Ishikawa (cell line): ENCODE results near the gene IFNK.
A peak's percentile ranks its signal among the peaks of the same experiment; 100 is the strongest.

Source experiments
- CEBPB ChIP-seq: IDR thresholded peaks from 2 replicates; pipeline ENCODE4 v1.6.1; 2012
- CREB1 ChIP-seq: IDR thresholded peaks from 2 replicates; pipeline ENCODE4 v1.6.1; 2012; ENCODE audit warnings: low read depth
- EGR1 ChIP-seq: IDR thresholded peaks from 2 replicates; pipeline ENCODE4 v1.6.1; 2012
- EP300 ChIP-seq: IDR thresholded peaks from 2 replicates; pipeline ENCODE4 v1.6.1; 2012; ENCODE audit warnings: borderline replicate concordance
- FOXM1 ChIP-seq: IDR thresholded peaks from 2 replicates; pipeline ENCODE4 v1.6.1; 2012; ENCODE audit warnings: low read depth, borderline replicate concordance
- NFIC ChIP-seq: IDR thresholded peaks from 2 replicates; pipeline ENCODE4 v1.6.1; 2012
- RAD21 ChIP-seq: IDR thresholded peaks from 2 replicates; pipeline ENCODE4 v1.6.1; 2012; ENCODE audit warnings: low read depth
- TAF1 ChIP-seq: IDR thresholded peaks from 2 replicates; pipeline ENCODE4 v1.6.1; 2012; ENCODE audit warnings: low read depth, mild to moderate bottlenecking
- TCF12 ChIP-seq: IDR thresholded peaks from 2 replicates; pipeline ENCODE4 v1.6.1; 2012; ENCODE audit warnings: low read depth
- TEAD4 ChIP-seq: IDR thresholded peaks from 2 replicates; pipeline ENCODE4 v1.6.1; 2012
- YY1 ChIP-seq: IDR thresholded peaks from 2 replicates; pipeline ENCODE4 v1.6.1; 2012; ENCODE audit warnings: low read depth
- ZBTB7A ChIP-seq: IDR thresholded peaks from 2 replicates; pipeline ENCODE4 v1.6.1; 2012; ENCODE audit warnings: low read depth
- TF ChIP-seq, protein P1 (sequence below): IDR thresholded peaks from 2 replicates; pipeline ENCODE4 v1.6.1; 2012
- TF ChIP-seq, protein P2 (sequence below): IDR thresholded peaks from 2 replicates; pipeline ENCODE4 v1.6.1; 2012
- TF ChIP-seq, protein P3 (sequence below): IDR thresholded peaks from 2 replicates; pipeline ENCODE4 v1.6.1; 2012; ENCODE audit warnings: low read depth, mild to moderate bottlenecking

Gene IFNK

DNA sequence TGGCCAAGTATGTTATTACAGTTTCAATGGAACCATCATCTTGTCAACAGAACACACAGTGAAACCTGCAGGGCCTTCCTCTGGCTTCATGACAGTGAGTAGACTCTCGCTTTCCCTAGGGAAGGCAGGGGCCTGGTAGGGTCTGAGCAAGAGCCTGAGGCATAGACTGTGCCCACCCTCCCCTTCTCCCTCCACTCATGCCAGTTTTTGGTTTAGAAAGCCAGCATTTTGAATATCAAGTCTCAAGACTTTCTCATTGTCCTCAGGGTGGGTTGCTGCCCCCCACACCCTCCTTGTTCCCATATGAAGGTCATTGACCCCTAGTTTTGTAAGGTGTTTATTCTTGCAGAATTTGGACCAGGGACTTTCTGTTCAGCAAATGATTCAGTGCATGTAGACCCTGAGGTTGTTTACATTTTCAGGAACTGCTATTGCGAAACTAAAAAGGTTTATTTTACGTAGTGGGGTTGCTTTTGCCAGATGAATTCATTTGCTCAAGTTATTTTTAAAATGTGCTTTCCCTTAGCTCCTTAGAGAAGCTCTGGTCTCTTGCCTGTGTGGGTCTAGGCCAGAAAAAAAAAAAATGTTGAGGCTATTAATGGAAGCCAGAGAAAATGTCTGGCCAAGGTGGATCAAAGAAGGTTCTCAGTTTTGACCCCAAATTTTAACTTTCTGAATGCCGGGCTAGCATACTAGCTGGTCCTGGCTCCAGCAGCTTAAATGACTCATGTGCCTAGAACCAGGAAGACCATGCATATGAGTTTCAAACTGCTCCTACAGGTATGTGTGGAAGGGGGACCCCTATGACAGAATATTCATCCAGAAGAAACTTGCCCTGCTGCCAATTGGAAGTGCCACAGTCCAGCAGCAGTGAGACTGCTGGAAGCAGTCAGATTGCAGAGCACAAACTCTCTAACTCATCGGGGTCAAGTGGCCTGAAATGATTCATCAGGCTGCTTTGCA, 15.7 kb downstream of the IFNK start:
- TF ChIP-seq, protein P1, sequence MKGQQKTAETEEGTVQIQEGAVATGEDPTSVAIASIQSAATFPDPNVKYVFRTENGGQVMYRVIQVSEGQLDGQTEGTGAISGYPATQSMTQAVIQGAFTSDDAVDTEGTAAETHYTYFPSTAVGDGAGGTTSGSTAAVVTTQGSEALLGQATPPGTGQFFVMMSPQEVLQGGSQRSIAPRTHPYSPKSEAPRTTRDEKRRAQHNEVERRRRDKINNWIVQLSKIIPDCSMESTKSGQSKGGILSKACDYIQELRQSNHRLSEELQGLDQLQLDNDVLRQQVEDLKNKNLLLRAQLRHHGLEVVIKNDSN = no peak
- no peak for TF ChIP-seq FOXM1
- peak; percentile 52 for TF ChIP-seq CEBPB

DNA sequence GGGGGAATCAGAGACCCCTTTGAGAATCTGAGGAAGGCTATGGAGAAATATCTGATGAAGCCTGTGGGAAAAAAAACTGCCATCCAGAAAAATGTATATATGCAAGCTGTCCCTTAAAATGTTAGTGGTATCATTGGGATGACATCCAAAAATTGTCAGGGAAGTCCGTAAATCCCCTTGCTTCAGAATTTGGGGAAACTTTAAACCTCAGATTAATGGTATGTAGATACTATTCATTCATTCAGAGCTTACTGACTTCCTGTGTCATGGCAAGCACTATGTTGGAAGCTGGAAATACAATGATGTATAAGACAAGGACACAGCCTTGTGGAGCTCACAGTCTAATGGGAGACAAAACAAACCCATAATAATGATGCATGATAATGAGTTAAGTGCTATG, 16.4 kb downstream of the IFNK start:
- TF ChIP-seq EP300 = no peak
- TF ChIP-seq EGR1 = no peak
- no peak for TF ChIP-seq ZBTB7A
- no peak for TF ChIP-seq YY1
- no peak for TF ChIP-seq FOXM1

DNA sequence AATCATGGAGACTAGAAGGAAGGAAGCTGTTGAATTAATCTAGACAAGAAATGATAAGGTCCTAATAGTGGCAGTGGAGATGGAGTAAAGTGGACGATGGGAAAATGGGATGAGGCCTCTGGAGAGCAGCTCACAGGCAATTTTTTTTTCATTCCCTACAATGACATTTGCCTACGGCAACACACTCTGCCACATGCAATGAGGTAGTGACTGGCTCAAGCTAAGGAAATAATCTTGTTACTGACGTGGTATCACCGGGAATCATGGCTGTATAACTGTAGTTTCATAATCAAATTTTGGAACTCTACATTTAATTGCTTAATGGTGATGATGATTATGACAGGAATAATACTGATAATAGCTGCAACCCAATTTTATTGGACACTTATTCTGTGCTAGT, 17.6 kb downstream of the IFNK start:
- TF ChIP-seq EP300 (no peak), YY1 (no peak), FOXM1 (no peak), CREB1 (no peak), ZBTB7A (no peak), TCF12 (no peak), TAF1 (no peak), NFIC (no peak), RAD21 (no peak)
- TF ChIP-seq, protein P2, sequence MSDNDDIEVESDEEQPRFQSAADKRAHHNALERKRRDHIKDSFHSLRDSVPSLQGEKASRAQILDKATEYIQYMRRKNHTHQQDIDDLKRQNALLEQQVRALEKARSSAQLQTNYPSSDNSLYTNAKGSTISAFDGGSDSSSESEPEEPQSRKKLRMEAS = no peak

DNA sequence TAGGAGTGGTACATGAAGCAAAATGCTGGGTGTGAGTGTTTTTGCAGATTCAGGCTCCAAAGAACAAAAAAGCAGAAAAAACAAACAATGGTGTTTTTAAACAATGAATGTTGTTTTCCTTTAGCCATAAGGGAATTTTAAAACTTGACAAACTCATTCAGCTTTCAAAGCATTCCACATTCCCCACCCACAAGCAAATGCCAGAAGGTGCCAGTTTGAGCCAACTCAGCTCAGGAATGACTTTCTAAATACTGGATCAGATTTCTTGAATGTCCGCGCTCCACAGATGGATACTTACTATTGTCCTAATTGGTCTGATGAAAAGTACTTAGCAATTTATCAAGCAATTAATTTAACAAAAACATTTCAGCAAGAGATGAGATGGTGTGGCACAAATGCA, 18.4 kb downstream of the IFNK start:
- TF ChIP-seq TAF1 (no peak), CREB1 (no peak), EP300 (no peak; the same call in 1 of the 2 replicates), YY1 (no peak), NFIC (peak; percentile 65), CEBPB (no peak), EGR1 (no peak), FOXM1 (peak; percentile 26; the same call in 1 of the 2 replicates), RAD21 (no peak), ZBTB7A (no peak), TEAD4 (peak; percentile 77), TCF12 (peak; percentile 68)
- TF ChIP-seq, protein P2 = 0 out of 2 replicates have a peak, but pooled peaks have one; percentile 6
- TF ChIP-seq, protein P3, sequence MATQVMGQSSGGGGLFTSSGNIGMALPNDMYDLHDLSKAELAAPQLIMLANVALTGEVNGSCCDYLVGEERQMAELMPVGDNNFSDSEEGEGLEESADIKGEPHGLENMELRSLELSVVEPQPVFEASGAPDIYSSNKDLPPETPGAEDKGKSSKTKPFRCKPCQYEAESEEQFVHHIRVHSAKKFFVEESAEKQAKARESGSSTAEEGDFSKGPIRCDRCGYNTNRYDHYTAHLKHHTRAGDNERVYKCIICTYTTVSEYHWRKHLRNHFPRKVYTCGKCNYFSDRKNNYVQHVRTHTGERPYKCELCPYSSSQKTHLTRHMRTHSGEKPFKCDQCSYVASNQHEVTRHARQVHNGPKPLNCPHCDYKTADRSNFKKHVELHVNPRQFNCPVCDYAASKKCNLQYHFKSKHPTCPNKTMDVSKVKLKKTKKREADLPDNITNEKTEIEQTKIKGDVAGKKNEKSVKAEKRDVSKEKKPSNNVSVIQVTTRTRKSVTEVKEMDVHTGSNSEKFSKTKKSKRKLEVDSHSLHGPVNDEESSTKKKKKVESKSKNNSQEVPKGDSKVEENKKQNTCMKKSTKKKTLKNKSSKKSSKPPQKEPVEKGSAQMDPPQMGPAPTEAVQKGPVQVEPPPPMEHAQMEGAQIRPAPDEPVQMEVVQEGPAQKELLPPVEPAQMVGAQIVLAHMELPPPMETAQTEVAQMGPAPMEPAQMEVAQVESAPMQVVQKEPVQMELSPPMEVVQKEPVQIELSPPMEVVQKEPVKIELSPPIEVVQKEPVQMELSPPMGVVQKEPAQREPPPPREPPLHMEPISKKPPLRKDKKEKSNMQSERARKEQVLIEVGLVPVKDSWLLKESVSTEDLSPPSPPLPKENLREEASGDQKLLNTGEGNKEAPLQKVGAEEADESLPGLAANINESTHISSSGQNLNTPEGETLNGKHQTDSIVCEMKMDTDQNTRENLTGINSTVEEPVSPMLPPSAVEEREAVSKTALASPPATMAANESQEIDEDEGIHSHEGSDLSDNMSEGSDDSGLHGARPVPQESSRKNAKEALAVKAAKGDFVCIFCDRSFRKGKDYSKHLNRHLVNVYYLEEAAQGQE = no peak
- TF ChIP-seq, protein P1 = no peak

DNA sequence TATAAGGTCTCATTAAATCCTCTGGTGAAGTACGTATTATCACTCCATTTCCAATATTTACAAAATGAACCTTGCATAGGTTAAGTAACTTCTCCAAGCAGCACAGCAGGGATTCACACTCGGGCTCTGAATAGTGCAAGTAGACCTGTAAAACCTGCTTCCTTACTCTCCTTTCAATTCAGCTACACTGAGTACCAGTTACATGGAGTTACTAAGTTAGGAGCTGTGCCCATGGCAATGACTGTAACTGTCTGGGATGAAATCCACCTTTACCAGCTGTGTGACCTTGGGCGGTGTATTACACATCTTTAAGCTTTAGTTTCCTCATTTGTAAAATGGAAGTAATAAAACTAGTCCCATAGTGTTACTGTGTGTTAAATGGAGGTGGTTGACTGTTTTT, 21.4 kb downstream of the IFNK start:
- TF ChIP-seq, protein P3 = no peak
- TF ChIP-seq TEAD4 (no peak), TAF1 (no peak), CREB1 (no peak), ZBTB7A (no peak), EP300 (no peak), YY1 (no peak), TCF12 (no peak), FOXM1 (no peak), EGR1 (no peak), CEBPB (no peak), NFIC (no peak), RAD21 (no peak)
- TF ChIP-seq, protein P2 = no peak
- TF ChIP-seq, protein P1 = no peak
